Dermis blood vessel endothelial cell (primary cell): ENCODE data around the gene SELENOS. TPM values are rescaled to one million over a fixed set of nuclear protein-coding genes. Genes with fewer than 3 reads are reported as not detected.

ENCODE experiments used
- DNase-seq: peaks from one replicate; pipeline ENCODE4 v3.0.0; 2010
- total RNA-seq: library from RNA; depleted of rRNA; stranded (reverse); fragments of >200 nt; gene quantifications from 2 replicates; pipeline ENCODE4 v1.2.3, GENCODE V29; 2014

SELENOS gene
- total RNA-seq: 56.2 and 82.7 TPM in 2 replicates

- peak; percentile 94 for DNase-seq
These were observed at the start of gene SELENOS for GRCh38 chr15:101277038-101277822. TSS of gene SELENOS (minus strand) at chr15:101277485. CDS start at chr15:101277417, 68 bp downstream.

- no peak for DNase-seq
These were observed 49.3 kb upstream of the SELENOS start for GRCh38 chr15:101326462-101327146.

- no peak for DNase-seq
These were observed 48.7 kb upstream of the SELENOS start for GRCh38 chr15:101326026-101326315.

- DNase-seq: no peak
These were observed 48.2 kb upstream of the SELENOS start for GRCh38 chr15:101325263-101326025.

GRCh38 chr15:101324524-101325177, 47.4 kb upstream of the SELENOS start:
- no peak for DNase-seq

GRCh38 chr15:101323793-101324523, 46.7 kb upstream of the SELENOS start:
- DNase-seq: no peak

- no peak for DNase-seq
These were observed 45.7 kb upstream of the SELENOS start for GRCh38 chr15:101322854-101323477.

- no peak for DNase-seq
These were observed 44.9 kb upstream of the SELENOS start for GRCh38 chr15:101322016-101322695.

GRCh38 chr15:101320501-101321052, 43.3 kb upstream of the SELENOS start:
- peak; percentile 18 for DNase-seq

GRCh38 chr15:101318839-101319238, 41.6 kb upstream of the SELENOS start:
- DNase-seq: no peak

- DNase-seq: no peak
These were observed 41.0 kb upstream of the SELENOS start for GRCh38 chr15:101318147-101318819.

- DNase-seq: no peak
These were observed 40.1 kb upstream of the SELENOS start for GRCh38 chr15:101317336-101317872.

- DNase-seq: no peak
These were observed 39.2 kb upstream of the SELENOS start for GRCh38 chr15:101316529-101316928.

GRCh38 chr15:101315736-101316135, 38.5 kb upstream of the SELENOS start:
- DNase-seq: no peak

- no peak for DNase-seq
These were observed 37.2 kb upstream of the SELENOS start for GRCh38 chr15:101314336-101315125.

- DNase-seq: no peak
These were observed 35.9 kb upstream of the SELENOS start for GRCh38 chr15:101313041-101313761.

- DNase-seq: no peak
These were observed 33.2 kb upstream of the SELENOS start for GRCh38 chr15:101310508-101310907.

GRCh38 chr15:101310161-101310480, 32.8 kb upstream of the SELENOS start:
- no peak for DNase-seq
